OCI-LY1 (cell line): ENCODE data around the gene CCDC50.

Experiments used
- H2AFZ ChIP-seq: fragments of 200-600 bp; sonication (generic), shearing (Covaris generic); 2 replicates; pipeline ENCODE4 v1.6.0; 2014; ENCODE audit warnings: antibody characterized with exemption, mild to moderate bottlenecking, low read length
- H3F3A ChIP-seq: fragments of 200-600 bp; sonication (generic), shearing (Covaris generic); 2 replicates; pipeline ENCODE4 v1.6.0; 2014; ENCODE audit warnings: mild to moderate bottlenecking, antibody characterized with exemption, low read length, moderate library complexity; ENCODE audit not compliant: insufficient read depth
- H3K27ac ChIP-seq: fragments of 200-600 bp; sonication (generic); 2 replicates; pipeline ENCODE4 v1.5.1; 2014; ENCODE audit warnings: low read length, mixed run types, mild to moderate bottlenecking, low read depth; ENCODE audit not compliant: poor library complexity, severe bottlenecking
- H3K27me3 ChIP-seq: fragments of 200-600 bp; sonication (generic); 2 replicates; pipeline ENCODE4 v1.6.0; 2014; ENCODE audit warnings: antibody characterized with exemption, mild to moderate bottlenecking, low read length, moderate library complexity; ENCODE audit not compliant: insufficient read depth
- H3K36me3 ChIP-seq: fragments of 200-600 bp; sonication (generic); 2 replicates; pipeline ENCODE4 v1.6.1; 2014; ENCODE audit warnings: mild to moderate bottlenecking, antibody characterized with exemption, low read length, moderate library complexity, mixed read lengths; ENCODE audit not compliant: insufficient read depth
- H3K4me1 ChIP-seq: fragments of 200-600 bp; sonication (generic); 2 replicates; pipeline ENCODE4 v1.5.1; 2014; ENCODE audit warnings: mild to moderate bottlenecking, low read length, moderate library complexity; ENCODE audit not compliant: insufficient read depth, severe bottlenecking
- H3K4me2 ChIP-seq: fragments of 200-600 bp; sonication (generic), shearing (Covaris generic); 2 replicates; pipeline ENCODE4 v1.6.1; 2014; ENCODE audit warnings: low read length
- H3K4me3 ChIP-seq: fragments of 200-600 bp; sonication (generic); 2 replicates; pipeline ENCODE4 v1.5.1; 2014; ENCODE audit warnings: low read length, low read depth, mild to moderate bottlenecking, mixed read lengths; ENCODE audit not compliant: poor library complexity, severe bottlenecking
- H3K79me2 ChIP-seq: fragments of 200-600 bp; shearing (Covaris generic); 2 replicates; pipeline ENCODE4 v1.6.1; 2016; ENCODE audit warnings: mixed run types, low read length, mixed read lengths; ENCODE audit not compliant: insufficient read depth
- H3K9ac ChIP-seq: fragments of 200-600 bp; sonication (generic), shearing (Covaris generic); 2 replicates; pipeline ENCODE4 v1.6.1; 2014; ENCODE audit warnings: mild to moderate bottlenecking, low read length, mixed read lengths
- H3K9me2 ChIP-seq: fragments of 200-600 bp; sonication (generic), shearing (Covaris generic); 2 replicates; pipeline ENCODE4 v1.6.1; 2014; ENCODE audit warnings: low read depth, mild to moderate bottlenecking, low read length, mixed read lengths
- H3K9me3 ChIP-seq: fragments of 200-600 bp; shearing (Covaris generic); 2 replicates; pipeline ENCODE4 v1.6.1; 2014; ENCODE audit warnings: low read length, mixed read lengths
- H4K20me1 ChIP-seq: fragments of 200-600 bp; sonication (generic), shearing (Covaris generic); 2 replicates; pipeline ENCODE4 v1.6.0; 2016; ENCODE audit warnings: mild to moderate bottlenecking, low read length; ENCODE audit not compliant: insufficient read depth
- CTCF ChIP-seq: fragments of 200-600 bp; sonication (generic), shearing (Covaris generic); IDR thresholded peaks from 2 replicates; pipeline ENCODE4 v1.5.1; 2017; ENCODE audit warnings: mild to moderate bottlenecking, antibody characterized with exemption, low read length, moderate library complexity, mixed read lengths
- EZH2 ChIP-seq: fragments of 200-600 bp; sonication (generic), shearing (Covaris generic); IDR thresholded peaks from 2 replicates; pipeline ENCODE4 v1.8.0; 2017; ENCODE audit warnings: borderline replicate concordance, mixed run types, mild to moderate bottlenecking, antibody characterized with exemption, low read length, moderate library complexity, mixed read lengths

The CCDC50 gene

GRCh38 chr3:191397771-191398170 is 68.6 kb downstream of the CCDC50 start:
- Histone ChIP-seq H3K9me2 (no peaks in the 10 kb centered on the region), H3K36me3 (no peaks in the 10 kb centered on the region), H3K4me1 (no peaks in the 10 kb centered on the region), H2AFZ (no peak overlapping the region), H3K27ac (no peak overlapping the region), H3K27me3 (no peaks in the 10 kb centered on the region), H3K79me2 (no peaks in the 10 kb centered on the region), H3K9ac (no peak overlapping the region), H4K20me1 (no peaks in the 10 kb centered on the region; the same call in 1 of the 2 replicates), H3F3A (no peaks in the 10 kb centered on the region), H3K4me3 (no peak overlapping the region), H3K4me2 (no peak overlapping the region), H3K9me3 (no peaks in the 10 kb centered on the region)
- no peak for TF ChIP-seq CTCF
- no peak for TF ChIP-seq EZH2

GRCh38 chr3:191398607-191399006 is 69.4 kb downstream of the CCDC50 start:
- H3K4me3 ChIP-seq = no peak overlapping the region
- H3K9me3 ChIP-seq = no peaks in the 10 kb centered on the region
- H3K27ac ChIP-seq = no peak overlapping the region
- no peak for TF ChIP-seq EZH2
- no peak for TF ChIP-seq CTCF
- H3K4me1 ChIP-seq = no peaks in the 10 kb centered on the region
- H3K79me2 ChIP-seq = no peaks in the 10 kb centered on the region
- H3K4me2 ChIP-seq = no peak overlapping the region
- no peaks in the 10 kb centered on the region for H3K9me2 ChIP-seq
- no peaks in the 10 kb centered on the region for H3F3A ChIP-seq
- no peak overlapping the region for H3K9ac ChIP-seq
- H4K20me1 ChIP-seq = no peaks in the 10 kb centered on the region; the same call in 1 of the 2 replicates
- no peaks in the 10 kb centered on the region for H3K36me3 ChIP-seq
- H2AFZ ChIP-seq = no peak overlapping the region
- H3K27me3 ChIP-seq = no peaks in the 10 kb centered on the region

- H3K9me3 ChIP-seq = no peaks in the 10 kb centered on the region
- no peak for TF ChIP-seq CTCF
- TF ChIP-seq EZH2 = no peak
- no peaks in the 10 kb centered on the region for H3K79me2 ChIP-seq
- H4K20me1 ChIP-seq = no peaks in the 10 kb centered on the region
- no peaks in the 10 kb centered on the region for H3K4me1 ChIP-seq
- H3F3A ChIP-seq = no peaks in the 10 kb centered on the region
- no peak overlapping the region for H3K27ac ChIP-seq
- H3K4me2 ChIP-seq = no peak overlapping the region
- H3K4me3 ChIP-seq = no peak overlapping the region
- H2AFZ ChIP-seq = no peak overlapping the region
- no peaks in the 10 kb centered on the region for H3K36me3 ChIP-seq
- no peaks in the 10 kb centered on the region for H3K27me3 ChIP-seq
- H3K9me2 ChIP-seq = no peaks in the 10 kb centered on the region
- no peak overlapping the region for H3K9ac ChIP-seq
Measured at GRCh38 chr3:191399918-191400317, 70.7 kb downstream of the CCDC50 start.
